Prostate gland (tissue), 2 donors: ENCODE results near the gene RAB40C.

Experiments
- POLR2A ChIP-seq: fragments of 450-650 bp; IDR thresholded peaks from one replicate; pipeline ENCODE4 v1.6.1; 2016; ENCODE audit warnings: antibody characterized with exemption, mild to moderate bottlenecking
- POLR2AphosphoS5 ChIP-seq: sonication (generic); formaldehyde crosslinking; IDR thresholded peaks from one replicate; pipeline ENCODE4 v1.6.1; 2017; ENCODE audit warnings: antibody characterized with exemption
- TF ChIP-seq, protein P1 (sequence below), 4 experiments: fragments of 200-600 bp in 2 of 4; fragments of 450-650 bp in 2 of 4; sonication (generic) in 2 of 4; IDR thresholded peaks; 1 replicate in 3 of 4; 2 replicates in 1 of 4; pipeline ENCODE4 v1.5.1; 2016 to 2019; ENCODE audit warnings: antibody characterized with exemption in 4 of 4, mild to moderate bottlenecking in 2 of 4, moderate library complexity in 2 of 4

DNA sequence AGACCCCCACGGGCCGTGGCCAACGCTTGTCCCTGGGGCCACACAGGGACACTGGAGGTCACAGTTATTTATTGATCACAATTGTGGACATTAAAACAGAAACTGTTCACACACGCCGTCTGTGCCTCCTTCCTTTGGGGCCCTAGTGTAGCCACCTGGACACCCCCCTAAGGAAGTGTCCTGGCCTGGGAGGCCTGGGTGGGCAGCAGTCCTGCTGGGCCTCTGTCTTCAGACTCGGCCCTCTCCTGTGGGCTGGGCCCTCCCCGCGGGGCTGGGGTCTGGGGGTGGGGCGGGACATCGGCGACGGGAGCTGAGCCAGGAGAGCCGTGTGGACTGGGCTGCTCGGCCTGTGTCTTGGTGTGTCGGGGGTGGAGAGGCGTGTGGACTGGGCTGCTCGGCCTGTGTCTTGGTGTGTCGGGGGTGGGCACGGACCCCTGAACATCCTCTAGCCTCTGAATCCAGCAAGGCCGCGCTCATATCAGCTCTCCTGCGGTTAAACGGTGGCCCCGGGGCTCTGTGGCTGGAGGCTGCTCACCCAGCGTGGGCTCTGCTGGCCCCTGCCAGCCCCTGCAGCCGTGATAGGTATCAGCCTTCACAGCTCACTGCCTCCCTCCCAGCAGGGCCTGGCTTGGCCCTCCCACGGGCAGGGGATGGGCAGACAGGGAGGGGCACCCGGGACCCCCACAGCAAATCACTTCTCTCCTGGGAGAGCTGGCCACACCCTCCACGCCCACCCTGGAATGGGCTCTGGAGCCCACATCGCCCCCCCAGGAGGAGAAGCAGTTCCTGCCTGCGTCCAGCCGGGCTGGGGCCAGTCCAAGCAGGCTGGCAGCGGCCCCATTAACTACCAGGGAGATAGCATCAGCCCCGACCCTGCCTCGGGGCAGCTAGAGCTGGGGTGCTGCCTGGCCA is 24.2 kb upstream of the RAB40C start:
- TF ChIP-seq, protein P1, sequence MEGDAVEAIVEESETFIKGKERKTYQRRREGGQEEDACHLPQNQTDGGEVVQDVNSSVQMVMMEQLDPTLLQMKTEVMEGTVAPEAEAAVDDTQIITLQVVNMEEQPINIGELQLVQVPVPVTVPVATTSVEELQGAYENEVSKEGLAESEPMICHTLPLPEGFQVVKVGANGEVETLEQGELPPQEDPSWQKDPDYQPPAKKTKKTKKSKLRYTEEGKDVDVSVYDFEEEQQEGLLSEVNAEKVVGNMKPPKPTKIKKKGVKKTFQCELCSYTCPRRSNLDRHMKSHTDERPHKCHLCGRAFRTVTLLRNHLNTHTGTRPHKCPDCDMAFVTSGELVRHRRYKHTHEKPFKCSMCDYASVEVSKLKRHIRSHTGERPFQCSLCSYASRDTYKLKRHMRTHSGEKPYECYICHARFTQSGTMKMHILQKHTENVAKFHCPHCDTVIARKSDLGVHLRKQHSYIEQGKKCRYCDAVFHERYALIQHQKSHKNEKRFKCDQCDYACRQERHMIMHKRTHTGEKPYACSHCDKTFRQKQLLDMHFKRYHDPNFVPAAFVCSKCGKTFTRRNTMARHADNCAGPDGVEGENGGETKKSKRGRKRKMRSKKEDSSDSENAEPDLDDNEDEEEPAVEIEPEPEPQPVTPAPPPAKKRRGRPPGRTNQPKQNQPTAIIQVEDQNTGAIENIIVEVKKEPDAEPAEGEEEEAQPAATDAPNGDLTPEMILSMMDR (IDR thresholded peaks at IDR 0.05) = no peak
- no peak for TF ChIP-seq POLR2AphosphoS5
- no peak for TF ChIP-seq POLR2A
